ENCODE results near the gene DNAJB11. TPM values are rescaled to one million over a fixed set of nuclear protein-coding genes. Genes with fewer than 3 reads are reported as not detected.

DNAJB11 gene
- total RNA-seq, 1 donor: 60.5 TPM

- no peak overlapping the region for H3K4me3 ChIP-seq (ENCODE audit: low read depth, low read length)
- peak; percentile 91 for TF ChIP-seq CTCF (IDR thresholded peaks at IDR 0.05; ENCODE audit: insufficient read depth, low read depth, low read length)
- peak; percentile 90 for DNase-seq (ENCODE audit: low read depth)
These were observed 46.8 kb downstream of the DNAJB11 start for GRCh38 chr3:186617036-186617946.

GRCh38 chr3:186618318-186618938 lies 47.9 kb downstream of the DNAJB11 start:
- DNase-seq (ENCODE audit: low read depth): no peak
- no peak for TF ChIP-seq CTCF (IDR thresholded peaks at IDR 0.05; ENCODE audit: insufficient read depth, low read depth, low read length)
- H3K4me3 ChIP-seq (ENCODE audit: low read depth, low read length): no peak overlapping the region

GRCh38 chr3:186619787-186620212 lies 49.3 kb downstream of the DNAJB11 start:
- no peak for DNase-seq (ENCODE audit: low read depth)
- TF ChIP-seq CTCF (IDR thresholded peaks at IDR 0.05; ENCODE audit: insufficient read depth, low read depth, low read length): no peak
- H3K4me3 ChIP-seq (ENCODE audit: low read depth, low read length): no peak overlapping the region

GRCh38 chr3:186620213-186621092 lies 49.9 kb downstream of the DNAJB11 start:
- DNase-seq (ENCODE audit: low read depth): no peak

GRCh38 chr3:186621894-186622650 lies 51.6 kb downstream of the DNAJB11 start:
- no peak for DNase-seq (ENCODE audit: low read depth)
- no peak for TF ChIP-seq CTCF (IDR thresholded peaks at IDR 0.05; ENCODE audit: insufficient read depth, low read depth, low read length)
- no peak overlapping the region for H3K4me3 ChIP-seq (ENCODE audit: low read depth, low read length)

More at GRCh38 chr3:186620213-186621092, 49.9 kb downstream of the DNAJB11 start:
- H3K4me3 ChIP-seq (ENCODE audit: low read depth, low read length): no peak overlapping the region
- TF ChIP-seq CTCF (IDR thresholded peaks at IDR 0.05; ENCODE audit: insufficient read depth, low read depth, low read length): no peak
